ENCODE measurements around the gene RASSF5.
"Not testable (repeated sequence)": the region's sequence is repeated elsewhere in the genome, so short reads cannot be mapped to it uniquely, and the experiment has no call there.

Gene RASSF5

DNA sequence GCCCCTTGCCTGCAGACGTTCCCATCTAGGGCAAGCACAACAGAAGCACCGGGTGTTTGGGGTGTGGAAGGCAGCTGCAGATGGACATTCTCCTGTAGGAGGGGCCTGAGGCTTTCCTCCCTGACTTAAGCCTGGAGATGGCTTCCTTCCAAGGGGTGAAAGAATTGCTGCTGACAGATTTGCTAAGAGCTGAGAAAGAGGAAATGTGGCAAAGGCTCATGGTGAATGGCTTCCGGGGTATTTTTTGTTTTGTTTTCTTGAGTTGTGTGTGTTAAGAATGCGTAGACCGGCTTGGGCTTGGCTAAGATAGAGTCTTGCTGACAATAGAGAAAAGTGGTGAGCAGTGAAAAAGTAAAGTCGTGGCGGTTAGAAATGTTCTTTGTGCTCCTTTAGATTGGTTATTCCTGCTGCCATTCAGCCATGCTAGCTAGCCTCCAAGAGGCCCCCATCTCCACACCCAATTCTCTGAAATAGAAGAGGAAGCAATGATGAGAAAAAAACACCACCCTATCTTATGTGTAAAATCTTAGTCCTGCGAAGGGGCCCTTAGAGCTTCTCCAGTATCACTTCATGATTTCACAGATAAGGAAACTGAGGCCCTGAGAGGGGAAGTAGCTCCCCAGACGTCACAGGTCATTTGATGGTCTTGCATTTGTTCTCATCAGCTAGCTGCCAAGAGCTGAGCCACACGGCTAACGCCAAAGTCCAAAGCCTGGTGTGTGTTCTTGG lies 68.0 kb downstream of the RASSF5 start:
- DNase-seq, result peak; percentile 73

GRCh38 chr1:206575894-206576737 lies 68.8 kb downstream of the RASSF5 start:
- no peak for DNase-seq

GRCh38 chr1:206577626-206578025 lies 70.3 kb downstream of the RASSF5 start:
- no peak for DNase-seq

DNA sequence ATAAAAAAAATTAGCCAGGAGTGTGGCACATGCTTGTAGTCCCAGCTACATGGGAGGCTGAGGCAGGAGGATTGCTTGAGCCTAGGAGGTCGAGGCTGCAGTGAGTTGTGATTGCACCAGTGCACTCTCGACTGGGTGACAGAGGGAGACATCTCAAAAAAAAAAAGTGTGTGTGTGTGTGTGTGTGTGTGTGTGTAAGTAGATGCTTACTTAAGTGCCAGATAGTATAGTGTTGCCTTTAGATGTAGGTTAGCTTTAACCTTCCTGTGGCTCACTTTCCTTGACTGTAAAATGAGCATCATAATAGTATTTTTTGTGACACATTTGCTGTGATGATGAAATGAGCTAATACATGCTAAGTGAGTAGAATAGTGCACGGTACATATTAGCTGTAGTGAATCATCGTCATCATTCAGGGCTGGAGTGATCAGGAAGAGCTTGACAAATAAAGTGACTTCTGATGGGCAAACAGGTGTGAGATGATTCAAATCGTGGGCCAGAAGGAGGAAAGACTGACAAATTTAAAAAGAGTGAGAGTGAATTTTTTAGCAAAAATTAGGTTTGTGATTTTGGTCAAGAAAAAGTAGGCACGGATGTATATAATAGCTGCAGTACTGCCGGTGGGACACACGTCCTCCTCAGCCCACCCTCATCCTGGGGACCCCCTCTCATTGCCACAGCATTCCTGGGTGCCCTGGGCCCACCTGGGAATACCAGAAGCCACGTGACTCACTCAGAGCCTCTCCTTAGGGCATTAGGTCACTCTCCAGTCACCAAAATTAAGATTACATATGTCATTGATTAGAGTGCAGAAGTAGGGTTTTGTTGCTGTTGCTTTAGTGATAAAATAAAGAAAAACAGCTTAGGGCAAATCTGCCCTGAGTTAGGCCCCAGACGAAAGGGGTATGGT lies 71.0 kb downstream of the RASSF5 start:
- no peak for DNase-seq

DNA sequence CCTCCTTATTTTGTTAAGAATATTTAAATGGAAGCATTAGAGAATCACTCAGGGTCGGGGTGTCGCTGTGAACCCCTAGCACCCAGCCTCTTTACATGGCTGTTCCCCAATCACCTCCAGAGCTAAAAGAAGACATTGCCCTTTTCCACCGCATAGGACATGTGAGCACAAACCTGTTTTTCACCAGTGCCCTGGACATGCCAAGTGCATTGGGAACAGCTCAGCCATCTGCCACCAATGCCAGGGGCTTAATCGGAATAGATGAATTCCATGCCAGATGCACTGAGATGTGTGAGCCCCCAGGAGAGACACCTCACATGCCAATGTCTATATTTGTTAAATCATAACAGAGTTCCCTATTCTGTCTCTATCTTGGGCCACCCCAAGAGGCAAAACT lies 71.6 kb downstream of the RASSF5 start:
- no peak for DNase-seq

GRCh38 chr1:206579747-206580437 lies 72.6 kb downstream of the RASSF5 start:
- DNase-seq, result peak; percentile 64

GRCh38 chr1:206580438-206581113 lies 73.2 kb downstream of the RASSF5 start:
- no peak for DNase-seq

- not testable (repeated sequence) for DNase-seq
Observed at GRCh38 chr1:206581114-206581497, 73.8 kb downstream of the RASSF5 start.

DNA sequence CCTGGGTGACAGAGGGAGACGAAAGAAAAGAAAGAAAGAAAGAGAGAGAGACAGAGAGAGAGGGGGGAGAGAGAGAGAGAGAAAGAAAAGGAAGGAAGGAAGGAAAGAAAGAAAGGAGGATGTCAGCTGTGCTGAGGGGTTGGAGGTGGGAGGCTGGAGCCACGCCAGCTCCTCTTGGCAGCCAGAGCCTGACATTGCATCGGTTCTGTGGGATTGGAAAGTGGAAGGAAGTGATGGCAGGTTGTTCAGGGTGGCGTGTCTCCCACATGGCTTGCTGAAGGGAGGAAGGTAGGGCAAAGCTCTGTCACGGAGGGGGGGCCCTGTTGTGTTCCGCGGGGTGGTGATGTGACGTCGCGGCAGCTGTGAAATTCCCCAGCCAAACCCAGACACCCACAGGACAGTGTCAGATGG lies 74.2 kb downstream of the RASSF5 start:
- no peak for DNase-seq

GRCh38 chr1:206582537-206582936 lies 75.2 kb downstream of the RASSF5 start:
- DNase-seq, result no peak

GRCh38 chr1:206582971-206583706 lies 75.8 kb downstream of the RASSF5 start:
- DNase-seq, result no peak

DNA sequence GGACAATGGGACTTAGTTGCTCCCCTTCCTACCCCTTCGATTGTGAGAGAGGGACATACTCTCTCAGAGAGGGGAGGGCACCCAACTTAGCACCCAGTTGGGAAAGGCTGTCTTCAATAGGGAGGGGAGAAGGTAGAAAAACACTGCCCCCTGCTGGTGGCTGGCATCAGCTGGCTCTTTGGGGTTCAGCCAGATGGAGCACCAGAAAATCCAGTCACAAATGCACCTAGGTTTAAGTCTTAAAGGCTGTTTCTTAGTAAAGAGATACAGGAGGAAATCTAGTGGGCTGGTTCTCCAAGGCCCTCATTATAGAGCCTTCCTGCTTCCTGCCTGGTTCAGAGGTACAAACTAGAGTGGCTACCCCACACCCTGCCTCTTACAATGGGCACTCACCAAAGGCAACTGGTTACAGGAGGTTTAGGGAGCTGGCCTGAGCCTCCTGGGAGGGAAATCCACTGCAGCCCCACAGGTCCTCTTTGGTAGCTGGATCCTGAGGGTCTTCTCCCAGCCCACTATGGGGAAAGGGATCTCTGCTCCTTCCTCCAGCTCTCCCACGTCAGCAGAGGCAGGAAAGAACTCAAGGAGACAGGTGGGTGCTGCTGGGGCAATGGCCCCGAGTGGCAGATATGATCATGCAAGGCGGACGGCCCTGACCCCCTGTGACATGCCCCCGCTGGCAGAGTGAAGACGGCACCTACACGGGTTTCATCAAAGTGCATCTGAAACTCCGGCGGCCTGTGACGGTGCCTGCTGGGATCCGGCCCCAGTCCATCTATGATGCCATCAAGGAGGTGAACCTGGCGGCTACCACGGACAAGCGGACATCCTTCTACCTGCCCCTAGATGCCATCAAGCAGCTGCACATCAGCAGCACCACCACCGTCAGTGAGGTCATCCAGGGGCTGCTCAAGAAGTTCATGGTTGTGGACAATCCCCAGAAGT lies 76.6 kb downstream of the RASSF5 start:
- DNase-seq, result peak; percentile 63

DNA sequence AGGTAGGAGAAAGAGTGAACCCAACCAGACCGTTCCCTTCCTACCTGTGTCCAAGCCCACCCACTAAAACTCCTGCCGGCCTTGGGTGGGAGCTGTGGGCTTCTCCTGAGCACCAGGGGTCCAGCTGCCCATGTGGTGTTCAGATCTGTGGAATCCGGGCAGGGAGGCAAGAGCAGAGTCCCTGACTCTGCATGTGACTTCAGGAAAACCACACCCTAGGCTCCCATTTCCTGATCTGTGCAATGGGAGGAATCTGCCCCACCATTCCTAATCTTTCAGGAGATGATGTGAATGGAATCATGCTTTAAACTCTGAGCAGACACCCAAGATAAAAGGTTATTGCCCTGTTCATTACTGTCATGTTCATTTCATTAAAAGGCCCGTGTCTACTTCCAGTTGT lies 77.4 kb downstream of the RASSF5 start:
- no peak for DNase-seq

DNA sequence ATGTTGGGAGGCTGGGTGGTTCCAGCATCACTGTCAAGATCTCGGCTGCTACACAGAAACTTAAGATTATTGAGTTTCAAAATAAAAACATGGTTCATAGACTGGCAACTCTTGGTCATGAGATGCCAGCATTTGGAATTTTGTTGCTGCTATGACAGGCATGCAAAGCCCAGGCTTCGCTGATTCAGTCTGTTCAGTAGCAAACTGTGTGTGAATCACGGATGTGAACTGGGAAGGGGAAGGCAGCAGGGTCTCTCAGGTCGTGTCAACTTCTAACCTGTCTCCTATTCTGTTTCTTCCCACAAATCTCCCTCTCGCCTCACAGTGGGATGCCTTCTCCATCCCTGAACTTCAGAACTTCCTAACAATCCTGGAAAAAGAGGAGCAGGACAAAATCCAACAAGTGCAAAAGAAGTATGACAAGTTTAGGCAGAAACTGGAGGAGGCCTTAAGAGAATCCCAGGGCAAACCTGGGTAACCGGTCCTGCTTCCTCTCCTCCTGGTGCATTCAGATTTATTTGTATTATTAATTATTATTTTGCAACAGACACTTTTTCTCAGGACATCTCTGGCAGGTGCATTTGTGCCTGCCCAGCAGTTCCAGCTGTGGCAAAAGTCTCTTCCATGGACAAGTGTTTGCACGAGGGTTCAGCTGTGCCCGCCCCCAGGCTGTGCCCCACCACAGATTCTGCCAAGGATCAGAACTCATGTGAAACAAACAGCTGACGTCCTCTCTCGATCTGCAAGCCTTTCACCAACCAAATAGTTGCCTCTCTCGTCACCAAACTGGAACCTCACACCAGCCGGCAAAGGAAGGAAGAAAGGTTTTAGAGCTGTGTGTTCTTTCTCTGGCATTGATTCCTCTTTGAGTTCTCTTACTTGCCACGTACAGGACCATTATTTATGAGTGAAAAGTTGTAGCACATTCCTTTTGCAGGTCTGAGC lies 79.4 kb downstream of the RASSF5 start:
- no peak for DNase-seq

DNA sequence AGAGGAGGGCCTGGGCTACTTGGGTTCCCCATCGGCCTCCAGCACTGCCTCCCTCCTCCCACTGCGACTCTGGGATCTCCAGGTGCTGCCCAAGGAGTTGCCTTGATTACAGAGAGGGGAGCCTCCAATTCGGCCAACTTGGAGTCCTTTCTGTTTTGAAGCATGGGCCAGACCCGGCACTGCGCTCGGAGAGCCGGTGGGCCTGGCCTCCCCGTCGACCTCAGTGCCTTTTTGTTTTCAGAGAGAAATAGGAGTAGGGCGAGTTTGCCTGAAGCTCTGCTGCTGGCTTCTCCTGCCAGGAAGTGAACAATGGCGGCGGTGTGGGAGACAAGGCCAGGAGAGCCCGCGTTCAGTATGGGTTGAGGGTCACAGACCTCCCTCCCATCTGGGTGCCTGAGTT lies 80.6 kb downstream of the RASSF5 start:
- DNase-seq, result no peak

DNA sequence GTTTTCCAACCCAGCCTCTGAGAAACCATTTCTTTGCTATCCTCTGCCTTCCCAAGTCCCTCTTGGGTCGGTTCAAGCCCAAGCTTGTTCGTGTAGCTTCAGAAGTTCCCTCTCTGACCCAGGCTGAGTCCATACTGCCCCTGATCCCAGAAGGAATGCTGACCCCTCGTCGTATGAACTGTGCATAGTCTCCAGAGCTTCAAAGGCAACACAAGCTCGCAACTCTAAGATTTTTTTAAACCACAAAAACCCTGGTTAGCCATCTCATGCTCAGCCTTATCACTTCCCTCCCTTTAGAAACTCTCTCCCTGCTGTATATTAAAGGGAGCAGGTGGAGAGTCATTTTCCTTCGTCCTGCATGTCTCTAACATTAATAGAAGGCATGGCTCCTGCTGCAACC lies 81.2 kb downstream of the RASSF5 start:
- DNase-seq, result no peak

DNA sequence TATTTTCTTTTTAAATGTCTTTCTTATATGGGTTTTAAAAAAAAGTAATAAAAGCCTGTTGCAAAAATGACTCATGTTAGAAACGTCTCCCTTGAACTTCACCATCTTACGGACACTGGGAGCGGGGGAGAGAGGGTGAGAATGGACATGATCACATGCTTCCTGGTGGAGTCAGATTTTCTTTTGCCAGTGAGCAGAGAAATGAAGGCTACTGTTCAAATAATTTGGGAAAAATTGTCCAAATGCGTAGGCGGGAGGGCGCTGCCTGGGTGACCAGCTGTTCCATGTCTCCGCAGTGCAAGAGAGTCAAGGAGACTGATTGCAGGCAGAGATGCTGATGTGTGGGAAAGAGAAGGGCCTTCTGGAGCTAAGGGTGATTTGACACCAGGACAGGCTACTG lies 81.9 kb downstream of the RASSF5 start:
- DNase-seq, result peak; percentile 95

DNA sequence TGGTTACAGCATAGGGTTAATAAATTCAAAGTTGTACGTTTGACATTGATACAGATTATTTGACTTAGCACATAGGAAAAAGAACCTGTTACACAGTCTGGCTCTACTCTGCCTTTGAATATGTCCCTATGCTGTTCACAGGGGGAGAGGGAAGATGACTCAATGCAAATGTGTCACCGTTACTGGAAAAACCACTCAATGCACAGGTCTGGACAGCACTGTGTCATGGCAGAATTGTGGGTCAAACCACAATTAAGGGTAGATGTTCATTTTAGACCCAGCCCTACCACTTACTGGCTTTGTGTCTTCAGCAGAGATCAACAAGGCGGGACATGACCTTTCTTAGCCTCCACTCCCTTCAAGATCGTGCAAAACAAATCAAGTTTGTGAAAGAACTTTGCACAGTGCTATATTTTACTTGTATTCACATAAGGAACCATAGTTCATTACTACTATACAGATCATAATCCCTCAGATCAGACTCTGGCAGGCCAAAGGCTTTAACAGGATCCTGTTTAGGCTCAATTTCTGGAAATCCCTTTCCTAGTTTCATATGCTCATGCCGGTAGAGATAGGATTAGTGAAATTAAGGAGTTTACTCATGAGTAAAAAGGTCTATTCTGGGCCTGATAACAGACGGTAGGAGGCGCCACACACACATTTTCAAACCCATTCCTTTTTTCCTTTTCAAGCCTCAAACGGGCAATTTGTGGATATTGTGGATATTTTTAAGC lies 82.9 kb downstream of the RASSF5 start:
- DNase-seq, result peak; percentile 74

All from EL (cell line).